HG03460 (cell line): ENCODE measurements around the gene KMO.

ENCODE experiments used
- ATAC-seq: cut with Tn5 transposase; IDR thresholded peaks from one replicate; pipeline ENCODE4 v1.9.1; 2021; ENCODE audit not compliant: unreplicated experiment

KMO gene

DNA sequence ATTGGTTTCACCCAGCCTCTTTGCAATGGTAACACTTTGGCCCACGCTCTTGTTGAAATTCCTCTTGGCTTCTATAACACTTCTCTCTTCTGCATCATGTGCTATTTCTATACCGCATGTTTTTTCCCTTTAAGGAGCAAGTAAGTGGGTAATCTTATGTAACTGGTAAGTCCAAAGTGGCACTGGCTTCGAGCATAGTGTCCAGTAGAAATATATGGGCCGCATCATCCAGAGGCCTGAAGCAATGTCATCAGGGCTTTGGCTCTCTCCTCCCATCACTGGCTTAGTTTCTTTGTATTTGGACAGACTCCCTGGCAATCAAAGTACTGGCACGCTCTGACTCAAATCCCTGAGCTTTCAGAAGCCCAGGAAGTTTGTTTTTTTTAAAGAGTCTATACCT, 90.5 kb downstream of the KMO start:
- no peak for ATAC-seq

DNA sequence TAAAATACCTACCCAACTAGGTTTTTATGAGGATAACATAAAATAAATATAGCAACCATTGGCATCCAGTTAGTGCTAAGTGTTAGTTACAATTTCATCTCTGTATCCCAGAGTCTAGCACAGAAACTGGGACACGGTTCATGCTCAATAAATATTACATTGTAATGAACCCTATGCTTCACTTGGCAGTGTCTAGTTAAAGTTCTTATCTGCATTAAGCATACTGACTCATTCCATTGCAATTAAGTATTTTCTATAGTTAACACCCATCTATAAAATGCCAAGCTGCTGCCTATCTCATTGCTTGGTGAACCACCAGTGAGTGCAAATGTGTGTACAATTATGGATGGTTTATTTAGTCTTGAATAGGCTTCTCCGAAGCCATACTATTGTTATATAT, 92.8 kb downstream of the KMO start:
- no peak for ATAC-seq

DNA sequence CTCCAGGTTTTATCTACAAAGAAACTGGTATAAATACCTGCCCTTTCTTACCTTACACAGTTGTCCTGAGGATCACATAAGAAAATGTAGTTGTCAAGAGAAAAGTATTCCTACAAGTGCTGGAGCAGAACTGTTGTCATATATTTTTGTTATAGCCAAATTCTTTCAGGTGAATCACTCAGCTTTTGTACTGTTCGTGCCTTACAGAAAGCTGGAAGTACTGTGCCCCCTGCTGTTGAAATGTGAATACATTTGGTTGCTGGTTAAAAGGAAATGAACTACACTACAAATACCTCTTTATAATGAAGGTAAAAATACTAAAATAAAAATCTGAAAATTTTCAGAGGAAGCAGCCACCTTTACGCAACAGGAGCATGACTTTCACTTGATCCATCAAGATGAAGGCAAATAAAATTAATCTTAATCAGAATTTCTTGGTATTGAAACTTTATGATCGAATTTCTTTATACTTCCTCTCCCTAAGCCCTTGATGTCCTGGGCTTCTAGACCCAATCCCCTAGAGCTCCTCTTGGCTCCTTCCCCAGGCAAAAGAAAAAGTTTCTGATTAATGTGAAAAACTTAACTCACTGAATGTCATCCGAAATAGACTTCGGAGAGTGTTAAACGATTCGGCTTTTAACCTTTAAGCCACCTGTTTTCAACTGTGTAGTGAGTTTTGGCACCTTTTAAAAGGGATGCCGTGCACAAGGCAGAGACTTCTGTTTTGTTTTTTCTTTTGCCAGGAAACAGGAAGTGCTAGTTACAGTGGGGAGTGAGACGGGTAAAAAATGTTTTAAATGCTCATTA, 95.5 kb downstream of the KMO start:
- peak; percentile 77 for ATAC-seq

DNA sequence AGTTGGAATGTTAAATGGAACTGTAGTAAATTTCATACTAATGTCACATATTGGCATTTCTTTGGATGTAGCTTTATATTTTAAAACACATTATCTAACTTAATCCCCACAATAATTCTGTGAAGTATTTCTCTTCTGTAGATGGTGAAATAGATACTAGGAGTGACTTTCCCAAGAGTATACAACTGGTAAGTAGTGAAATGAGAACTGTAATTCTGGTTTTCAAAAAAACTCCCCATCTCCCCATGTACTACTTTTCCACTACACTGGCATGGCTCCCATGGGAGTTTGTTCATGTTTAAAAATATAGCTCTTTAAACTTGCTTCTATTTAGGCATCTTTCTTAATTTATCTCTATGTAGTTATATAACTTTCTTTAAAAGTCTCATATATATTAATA, 97.8 kb downstream of the KMO start:
- ATAC-seq: no peak

DNA sequence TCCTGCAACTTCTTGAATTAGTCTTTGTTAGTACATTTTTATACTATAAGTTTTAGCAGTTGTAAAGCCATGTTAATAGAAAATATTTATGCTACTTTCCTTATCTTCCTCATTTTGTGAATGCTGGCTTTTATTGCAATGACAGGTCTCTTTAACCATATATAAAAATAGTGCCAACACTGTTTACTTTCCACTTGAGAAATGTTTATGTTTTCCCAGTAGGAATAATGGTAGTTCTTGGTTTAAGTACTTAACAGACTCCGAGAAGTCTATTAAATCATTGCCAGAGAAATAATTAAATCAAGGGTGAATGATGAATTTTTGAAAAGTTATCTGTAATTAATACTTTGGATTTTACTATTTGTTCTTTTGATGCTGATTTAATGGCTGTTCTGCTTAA, 98.3 kb downstream of the KMO start:
- no peak for ATAC-seq

DNA sequence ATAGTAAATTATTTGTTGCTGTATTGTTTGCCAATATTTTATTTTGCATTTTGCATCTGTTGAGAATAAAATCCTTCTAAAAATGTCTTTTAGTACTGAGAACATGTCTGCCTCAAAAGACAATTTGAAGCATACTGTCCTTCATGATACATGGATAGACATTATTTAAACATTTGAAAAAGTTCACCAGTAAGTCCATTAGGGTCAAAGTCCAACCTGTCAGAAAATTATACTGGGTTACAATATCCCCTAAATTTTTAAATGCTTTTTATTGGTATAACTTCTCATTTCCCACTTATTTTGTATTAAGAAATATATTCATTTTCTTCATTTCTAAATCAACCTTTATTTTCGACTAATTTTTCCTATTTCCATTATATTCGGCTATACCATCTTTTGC, 98.7 kb downstream of the KMO start:
- no peak for ATAC-seq

DNA sequence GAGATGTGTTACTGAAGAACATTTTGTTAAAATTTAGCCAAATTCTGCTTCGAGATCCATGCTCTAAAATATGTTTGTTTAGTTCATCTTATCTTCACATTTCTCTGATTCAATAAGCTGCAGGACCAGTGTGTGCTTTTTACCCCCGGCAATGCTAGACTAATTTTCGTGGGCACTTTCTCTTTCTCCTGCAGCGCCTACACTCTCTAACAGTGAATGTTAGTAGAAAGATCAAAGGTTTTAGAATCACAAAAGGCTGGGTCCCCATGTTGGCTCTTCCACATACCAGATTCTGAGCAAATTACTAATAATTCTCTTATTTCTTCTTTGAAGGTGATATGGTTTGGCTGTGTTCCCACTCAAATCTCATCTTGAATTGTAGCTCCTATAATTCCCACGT, 99.5 kb downstream of the KMO start:
- ATAC-seq: no peak

DNA sequence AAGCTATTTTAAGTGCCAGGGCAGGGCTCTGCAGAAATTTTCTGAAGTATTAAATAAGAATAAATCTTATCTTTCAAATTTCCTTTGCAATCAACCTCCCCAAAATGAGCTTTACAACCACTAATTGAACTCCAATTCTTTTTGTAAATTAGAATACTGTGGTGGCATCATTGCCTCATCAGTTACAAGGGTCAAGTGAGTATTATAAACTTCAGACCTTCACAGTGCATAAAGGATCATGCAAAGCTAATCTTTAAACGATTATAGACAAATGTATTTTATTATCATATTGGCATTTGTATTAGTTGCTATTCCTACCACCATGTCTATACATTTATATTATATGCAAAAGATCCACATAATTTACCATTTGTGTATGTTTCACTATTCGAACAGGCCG, 100.8 kb downstream of the KMO start:
- ATAC-seq: no peak

DNA sequence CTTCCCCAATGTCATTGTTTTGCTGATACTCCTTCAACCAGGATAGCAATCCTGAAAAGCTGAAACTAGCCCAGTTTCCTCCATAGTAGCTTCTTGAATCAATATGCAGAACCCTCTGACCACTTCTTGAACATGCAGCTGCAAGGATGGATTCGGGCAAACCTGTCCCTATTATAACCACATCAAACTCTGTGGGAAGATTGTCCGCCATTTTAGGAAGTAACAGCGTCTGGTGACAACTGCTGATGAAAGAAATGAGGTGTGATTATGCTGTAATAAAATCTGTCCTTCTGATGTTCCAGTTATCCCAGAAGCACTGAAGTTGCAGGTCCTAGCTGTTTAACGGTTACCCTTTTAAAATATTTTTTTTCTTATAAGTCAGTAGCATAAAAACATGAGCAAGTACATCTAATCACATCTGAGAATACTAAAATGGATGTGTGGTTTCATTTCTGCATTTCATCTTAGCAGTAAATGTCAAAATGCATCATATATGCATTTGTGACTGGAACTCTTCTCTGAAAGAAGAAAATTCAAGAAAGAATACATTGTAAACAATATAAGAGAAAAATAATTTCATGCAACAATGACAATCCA, 103.5 kb downstream of the KMO start:
- no peak for ATAC-seq

DNA sequence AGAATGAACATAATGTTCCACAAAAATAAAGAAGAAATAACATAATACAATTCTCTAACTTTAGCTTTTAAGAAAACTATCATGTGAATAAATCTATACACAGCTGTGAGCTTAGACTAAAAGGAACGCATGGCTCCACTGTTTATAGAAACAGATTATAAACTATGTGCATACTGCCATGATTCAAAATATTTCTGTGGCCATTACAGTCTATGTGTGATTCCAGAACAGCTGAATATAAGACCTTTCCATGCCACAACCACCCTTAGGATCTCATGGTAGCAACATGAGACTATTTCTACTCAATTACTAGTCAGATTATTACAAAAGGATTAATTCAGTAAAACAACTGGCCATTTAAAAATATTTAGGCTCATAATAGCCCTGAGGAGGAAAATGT, 104.1 kb downstream of the KMO start:
- no peak for ATAC-seq

DNA sequence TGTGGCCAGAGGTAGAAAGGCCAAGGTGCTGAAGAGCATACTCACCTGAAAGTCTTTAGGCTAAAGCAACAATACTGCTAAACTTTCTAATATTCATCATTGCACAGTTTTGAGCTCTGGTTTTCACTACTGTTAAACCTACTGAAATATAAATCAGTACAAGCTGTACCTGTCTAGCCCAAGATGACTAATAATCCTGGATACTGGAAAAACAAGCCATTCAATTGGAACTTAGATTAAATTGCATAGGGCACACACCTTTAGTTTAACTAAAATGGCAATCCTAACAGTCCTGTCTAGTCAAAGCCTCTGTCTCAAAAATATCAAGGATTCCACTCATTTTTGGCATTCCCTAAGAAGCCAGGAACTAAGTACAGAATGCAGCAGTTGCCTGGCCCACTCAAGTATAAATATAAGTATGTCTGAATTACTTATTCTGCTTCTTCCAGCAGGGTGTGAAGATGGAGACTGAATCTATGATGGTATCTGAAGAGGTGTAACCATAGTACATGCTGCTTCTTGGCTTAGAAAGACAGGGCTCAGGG, 104.9 kb downstream of the KMO start:
- no peak for ATAC-seq

DNA sequence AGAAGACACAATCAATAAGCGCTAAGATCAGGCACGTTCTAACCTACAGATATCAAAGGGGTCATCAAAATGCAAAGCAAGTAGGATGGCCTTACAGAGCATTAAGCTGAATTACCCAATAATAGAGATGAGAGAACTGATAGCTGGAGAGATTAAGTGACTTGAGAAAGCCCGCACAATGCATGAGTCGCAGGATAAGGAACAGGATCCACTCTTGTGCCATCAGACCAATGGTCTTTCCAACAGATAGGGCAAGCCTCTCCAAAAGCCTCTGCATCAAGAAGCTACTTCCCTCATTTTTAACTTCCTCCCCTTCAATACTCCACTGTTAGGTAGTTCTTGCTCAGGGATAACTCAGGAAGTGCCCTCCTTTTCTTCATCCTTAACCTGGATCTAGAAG, 105.4 kb downstream of the KMO start:
- no peak for ATAC-seq

DNA sequence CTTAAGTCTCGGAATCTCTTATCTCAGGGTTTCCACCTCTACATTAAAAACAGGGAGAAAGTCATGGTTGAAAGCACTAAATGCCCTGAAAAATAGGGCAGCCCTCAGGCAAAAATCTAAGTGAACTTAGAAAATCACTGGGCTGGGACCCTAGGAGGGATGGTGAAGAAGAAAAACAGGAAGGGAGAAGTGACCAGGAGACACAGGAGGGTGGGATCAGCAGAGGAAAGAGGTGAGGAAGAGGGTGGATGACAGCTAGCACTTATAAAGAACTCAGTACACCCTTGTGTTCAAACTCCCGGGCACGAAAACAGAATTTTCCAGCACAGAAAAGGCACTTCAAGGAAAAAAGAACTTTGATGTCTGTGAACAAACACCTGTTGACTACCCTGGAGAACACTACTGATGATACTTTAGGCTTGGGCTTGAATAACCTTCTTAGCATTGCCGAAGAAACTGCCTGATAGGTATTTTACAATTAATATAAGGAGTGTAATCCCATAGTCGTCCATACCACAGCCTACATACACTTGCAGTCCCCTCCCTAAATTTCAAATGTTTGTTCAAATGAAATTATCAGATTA, 106.0 kb downstream of the KMO start:
- ATAC-seq: no peak

DNA sequence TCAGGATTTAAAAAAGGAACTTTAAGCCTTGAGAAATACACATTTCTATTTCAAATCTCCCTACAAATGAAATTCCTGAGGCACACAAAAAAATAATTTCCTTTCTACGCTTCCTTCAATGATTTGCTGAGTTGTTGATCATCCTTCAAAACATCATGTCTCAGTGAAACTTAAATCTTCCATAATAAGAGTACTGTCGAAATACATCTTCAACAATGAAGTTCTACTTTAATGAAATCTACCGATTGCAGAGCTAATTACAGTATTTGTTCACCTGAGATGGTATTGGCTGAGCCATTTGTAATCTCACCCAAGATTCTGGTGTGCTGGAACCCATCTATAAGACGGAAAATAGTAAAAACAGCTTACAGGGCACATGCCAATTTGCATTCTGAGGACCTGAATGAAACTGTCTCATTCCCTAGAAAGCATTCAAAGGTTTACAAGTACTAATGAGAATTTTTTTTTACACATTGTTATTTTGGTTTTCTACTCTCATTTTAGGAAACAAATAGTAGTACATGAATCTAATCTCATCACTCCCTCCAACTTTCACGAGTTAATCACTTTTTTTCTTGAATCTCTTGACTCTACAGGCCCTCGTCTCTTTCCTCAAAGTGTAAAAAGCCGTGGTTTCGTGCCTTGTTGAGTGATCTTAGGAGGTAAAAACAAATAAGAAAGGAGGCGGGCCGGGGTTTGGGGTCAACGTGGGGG, 106.9 kb downstream of the KMO start:
- no peak for ATAC-seq

DNA sequence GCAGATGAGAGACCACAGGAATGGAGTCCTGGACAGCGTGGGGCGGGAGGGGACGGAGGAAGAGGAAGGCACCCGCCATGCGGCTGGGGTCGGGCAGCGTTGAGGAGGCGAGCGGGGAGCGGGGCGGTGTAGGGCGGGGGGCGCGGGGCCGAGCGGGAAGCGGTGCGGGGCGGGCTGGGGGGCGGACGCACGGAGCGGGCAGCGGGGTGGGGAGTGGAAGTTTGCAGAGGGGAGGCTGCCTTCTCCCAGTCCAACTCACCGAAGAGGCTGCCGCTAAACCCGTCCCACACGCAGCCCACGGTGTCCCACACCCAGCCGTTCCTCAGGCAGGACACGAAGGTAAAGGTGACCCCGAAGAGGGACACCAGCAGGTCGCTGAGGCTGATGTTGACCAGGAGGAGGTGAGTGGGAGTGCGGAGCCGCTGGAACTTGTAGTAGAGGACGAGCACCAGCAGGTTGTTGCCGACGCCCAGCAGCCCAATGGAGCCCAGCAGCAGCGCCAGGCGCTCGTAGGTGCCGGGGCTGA, 107.5 kb downstream of the KMO start:
- peak; percentile 44 for ATAC-seq

DNA sequence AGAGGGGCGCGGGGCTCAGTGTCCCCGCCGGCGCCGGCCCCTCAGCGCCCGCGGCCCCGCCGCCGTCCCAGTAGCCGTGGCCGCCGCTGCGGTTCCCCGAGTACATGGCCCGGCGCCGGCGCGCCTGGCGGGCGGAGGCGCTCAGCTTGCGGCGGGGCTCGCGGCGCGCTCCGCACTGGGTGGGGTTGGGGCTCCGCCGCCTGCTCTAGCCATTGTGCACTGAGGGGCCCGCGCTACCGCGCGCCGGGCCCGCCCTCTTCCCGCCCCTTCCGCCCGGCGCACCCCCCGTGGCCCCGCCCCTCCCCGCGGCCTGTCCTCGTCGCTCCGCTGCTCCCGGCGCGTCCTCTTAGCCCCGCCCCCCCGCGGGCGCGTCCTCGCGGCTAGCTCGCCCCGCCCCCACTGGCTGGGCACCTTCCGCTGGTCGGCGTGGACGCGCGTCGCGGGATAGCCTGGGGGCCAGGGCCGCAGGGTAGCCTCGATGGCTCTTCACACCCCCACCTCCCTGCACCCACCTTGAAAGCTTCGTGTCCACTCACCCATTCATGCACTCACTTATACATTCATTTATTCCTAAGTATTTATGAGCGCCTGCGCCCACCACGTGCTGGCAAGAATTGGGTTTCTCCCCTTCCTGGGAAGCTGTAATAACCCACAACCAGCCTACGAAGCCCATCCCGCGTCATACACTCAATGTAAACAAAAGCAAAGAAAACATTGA, 108.1 kb downstream of the KMO start, which contains the start of the genes CHML and OPN3:
CHML (minus strand) TSS at position 221 of the 718 bp plus-strand sequence. CDS start 4,603 bp downstream, outside the sequence.
OPN3 (minus strand) TSS at position 221 of the 718 bp plus-strand sequence; CDS start at position 106, 115 bp downstream.
- ATAC-seq: peak; percentile 83

DNA sequence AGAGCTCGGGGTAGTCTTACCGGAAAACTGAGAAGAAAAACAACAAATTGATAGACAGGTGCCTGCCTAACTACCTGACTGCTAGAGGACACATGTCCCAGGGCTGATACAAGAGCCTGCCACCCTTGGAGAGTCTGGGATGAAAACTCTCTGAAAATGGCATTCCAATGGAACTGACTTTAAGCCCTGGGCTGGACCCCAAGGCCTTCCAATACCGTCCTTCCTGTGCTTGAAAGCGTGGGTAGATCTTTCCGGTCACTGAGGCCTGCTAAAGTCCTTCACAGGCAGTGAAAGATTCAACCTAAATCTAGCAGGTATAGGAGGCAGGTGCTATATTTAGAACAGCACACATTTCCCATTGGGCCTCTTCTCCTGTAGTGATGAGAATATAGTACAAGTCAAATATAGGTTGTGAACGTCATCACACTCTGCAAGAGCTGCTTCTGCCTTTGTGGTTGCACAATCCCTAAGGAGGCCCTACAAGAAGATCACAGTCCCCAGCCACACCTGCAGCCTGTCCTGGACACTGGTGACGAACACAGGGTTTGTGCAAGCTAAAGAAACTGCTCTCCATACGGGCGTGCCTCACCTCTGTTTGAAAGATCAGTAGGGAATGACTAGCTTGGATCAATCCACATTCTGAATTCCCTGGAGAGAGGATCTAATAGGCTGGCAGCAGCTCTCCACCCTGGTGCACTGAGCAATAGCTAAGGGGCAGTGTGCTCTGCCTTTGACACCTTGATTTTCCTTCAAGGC, 108.9 kb downstream of the KMO start:
- no peak for ATAC-seq

DNA sequence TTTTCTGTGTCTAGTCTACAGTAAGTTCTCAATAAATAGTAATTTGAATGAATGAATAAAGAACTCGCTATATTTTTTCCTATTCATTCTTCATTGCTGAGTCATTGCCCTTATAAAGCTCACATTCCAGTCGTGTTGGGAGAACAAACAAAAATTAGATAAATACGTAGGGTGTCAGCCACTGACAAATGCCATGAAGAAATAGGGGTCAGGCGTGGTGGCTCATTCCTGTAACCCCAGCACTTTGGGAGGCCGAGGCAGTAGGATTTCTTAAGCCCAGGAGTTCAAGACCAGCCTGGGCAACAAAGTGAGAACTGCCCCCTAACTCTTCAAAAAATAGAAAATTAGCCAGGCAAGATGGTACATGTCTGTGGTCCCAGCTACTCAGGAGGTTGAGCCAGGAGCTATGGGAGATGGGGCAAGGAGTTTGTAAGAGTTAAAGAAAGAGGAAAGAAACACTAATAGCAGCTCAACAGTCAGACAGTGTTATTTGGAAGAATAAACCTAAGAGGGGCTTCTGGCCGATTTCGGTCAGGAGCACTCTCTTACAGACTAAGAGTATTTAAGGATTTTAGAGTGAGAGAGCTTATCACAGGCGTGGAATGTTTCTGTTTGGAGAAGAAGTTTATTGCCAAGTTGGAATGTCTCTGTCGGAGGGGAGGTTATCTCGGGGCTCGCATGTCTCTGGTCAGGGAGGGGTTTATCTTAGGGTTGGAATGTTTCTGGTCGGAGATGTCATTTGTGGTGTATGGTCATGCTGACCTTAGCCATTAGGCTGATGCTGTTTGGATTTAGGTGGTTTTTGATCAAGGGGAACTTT, 109.8 kb downstream of the KMO start:
- no peak for ATAC-seq

DNA sequence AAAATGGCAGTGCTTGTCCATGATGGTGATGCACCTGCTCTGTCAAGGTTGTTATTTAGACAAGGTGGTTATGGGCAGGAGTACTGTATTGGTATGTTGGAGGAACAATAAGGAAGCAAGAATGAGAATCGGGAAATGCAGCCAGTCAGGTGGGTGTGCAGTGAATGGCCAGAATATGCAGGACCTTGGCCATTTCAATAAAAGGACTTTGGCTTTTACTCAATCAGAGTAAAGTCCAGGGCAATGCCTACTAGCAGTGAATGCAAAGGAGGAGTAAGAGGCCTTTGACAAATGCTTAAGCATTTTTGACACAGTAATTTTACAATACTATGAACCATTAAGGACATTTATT, 110.4 kb downstream of the KMO start:
- no peak for ATAC-seq
